ENCODE measurements around the gene YEATS2.

DNA sequence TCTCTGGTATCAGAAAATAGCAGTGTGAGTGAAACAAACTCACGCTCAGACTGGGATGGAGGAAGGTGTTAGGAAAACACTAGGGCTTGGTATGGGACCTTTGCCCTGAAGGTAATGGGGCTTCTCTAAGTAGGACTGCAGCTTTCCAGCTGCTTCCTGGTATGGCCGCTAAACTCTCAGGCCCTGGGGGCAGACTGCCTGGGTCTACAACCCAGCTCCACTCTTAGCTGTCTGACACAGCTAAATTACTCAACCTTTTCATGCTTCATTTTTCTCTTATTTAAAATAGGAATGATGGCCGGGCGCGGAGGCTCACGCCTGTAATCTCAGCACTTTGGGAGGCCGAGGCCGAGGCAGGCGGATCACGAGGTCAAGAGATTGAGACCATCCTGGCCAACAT, 5.2 kb upstream of the YEATS2 start:
- TF ChIP-seq EZH2 (IDR thresholded peaks at IDR 0.05; ENCODE audit: borderline replicate concordance, low read depth, low read length, severe bottlenecking) (no peak), POLR2A (IDR thresholded peaks at IDR 0.05; ENCODE audit: low read depth, low read length) (no peak), JUN (IDR thresholded peaks at IDR 0.05; ENCODE audit: borderline replicate concordance, insufficient read depth, insufficient read length, low read depth) (no peak), POLR2AphosphoS5 (IDR thresholded peaks at IDR 0.05; ENCODE audit: insufficient read depth, low read depth, low read length) (no peak)
- TF ChIP-seq, protein P1, sequence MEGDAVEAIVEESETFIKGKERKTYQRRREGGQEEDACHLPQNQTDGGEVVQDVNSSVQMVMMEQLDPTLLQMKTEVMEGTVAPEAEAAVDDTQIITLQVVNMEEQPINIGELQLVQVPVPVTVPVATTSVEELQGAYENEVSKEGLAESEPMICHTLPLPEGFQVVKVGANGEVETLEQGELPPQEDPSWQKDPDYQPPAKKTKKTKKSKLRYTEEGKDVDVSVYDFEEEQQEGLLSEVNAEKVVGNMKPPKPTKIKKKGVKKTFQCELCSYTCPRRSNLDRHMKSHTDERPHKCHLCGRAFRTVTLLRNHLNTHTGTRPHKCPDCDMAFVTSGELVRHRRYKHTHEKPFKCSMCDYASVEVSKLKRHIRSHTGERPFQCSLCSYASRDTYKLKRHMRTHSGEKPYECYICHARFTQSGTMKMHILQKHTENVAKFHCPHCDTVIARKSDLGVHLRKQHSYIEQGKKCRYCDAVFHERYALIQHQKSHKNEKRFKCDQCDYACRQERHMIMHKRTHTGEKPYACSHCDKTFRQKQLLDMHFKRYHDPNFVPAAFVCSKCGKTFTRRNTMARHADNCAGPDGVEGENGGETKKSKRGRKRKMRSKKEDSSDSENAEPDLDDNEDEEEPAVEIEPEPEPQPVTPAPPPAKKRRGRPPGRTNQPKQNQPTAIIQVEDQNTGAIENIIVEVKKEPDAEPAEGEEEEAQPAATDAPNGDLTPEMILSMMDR (IDR thresholded peaks at IDR 0.05; ENCODE audit: extremely low read depth in 1 of 2, insufficient read depth in 1 of 2, low read depth in 1 of 2, low read length in 2 of 2), result no peak
